Cardiac muscle cell (in vitro differentiated cells and primary cell): Measurements from ENCODE around the gene FITM1. TPM values are rescaled to one million over a fixed set of nuclear protein-coding genes. Genes with fewer than 3 reads are reported as not detected.
A peak's percentile ranks its signal among the peaks of the same experiment; 100 is the strongest.

Experiments
- DNase-seq, 2 donors: peaks; one replicate each; pipeline versions ENCODE4 v3.0.0 to v3.0.0-alpha.2; 2010 to 2017; ENCODE audit warnings: low read depth in 1 of 2, low spot score in 1 of 2
- H3K27ac ChIP-seq: fragments of 200-600 bp; sonication (generic); 2 replicates; pipeline ENCODE4 v1.5.1; 2016
- H3K27me3 ChIP-seq: fragments of 200-600 bp; sonication (generic); 2 replicates; pipeline ENCODE4 v1.6.0; 2016; ENCODE audit warnings: control low read depth
- H3K36me3 ChIP-seq: fragments of 200-600 bp; sonication (generic); 2 replicates; pipeline ENCODE4 v1.5.1; 2016; ENCODE audit warnings: control low read depth
- H3K4me1 ChIP-seq: fragments of 200-600 bp; sonication (generic); 2 replicates; pipeline ENCODE4 v1.8.1; 2017; ENCODE audit warnings: low read depth, mild to moderate bottlenecking, mixed run types
- H3K4me3 ChIP-seq: fragments of 200-600 bp; sonication (generic); 2 replicates; pipeline ENCODE4 v1.5.1; 2016; ENCODE audit warnings: mild to moderate bottlenecking
- H3K9me3 ChIP-seq: fragments of 200-600 bp; sonication (generic); 2 replicates; pipeline ENCODE4 v1.5.1; 2017; ENCODE audit warnings: low read depth, mild to moderate bottlenecking, control low read depth
- CTCF ChIP-seq: IDR thresholded peaks from 2 replicates; pipeline ENCODE4 v1.5.1; 2012; ENCODE audit warnings: low read depth, mild to moderate bottlenecking, low read length
- polyA plus RNA-seq: library from polyadenylated mRNA; unstranded; fragments of >200 nt; fragmentation: Nextera tagmentation; extraction: Ambion mirVana; gene quantifications from 2 replicates; pipeline ENCODE4 v1.2.1, GENCODE V29; 2016
- total RNA-seq: library from RNA; depleted of rRNA; stranded (reverse); fragments of >200 nt; gene quantifications from 2 replicates; pipeline ENCODE4 v1.2.3, GENCODE V29; 2016

The FITM1 gene
- total and polyA plus RNA-seq, 2 experiments from 2014 or later: 124 to 209 TPM

- H3K9me3 ChIP-seq: no peaks in the 10 kb centered on the region
- peak overlapping the region; percentile 8 for H3K4me3 ChIP-seq
- no peaks in the 10 kb centered on the region for H3K36me3 ChIP-seq
- no peak for TF ChIP-seq CTCF
- H3K27me3 ChIP-seq: no peaks in the 10 kb centered on the region
- peak overlapping the region; percentile 96 for H3K27ac ChIP-seq
- H3K4me1 ChIP-seq: peaks cover 40% of the 10 kb centered on the region
- no peak for DNase-seq
Measured at GRCh38 chr14:24132061-24132685, 1.7 kb downstream of the FITM1 start.

GRCh38 chr14:24132976-24133375 lies 2.5 kb downstream of the FITM1 start:
- DNase-seq: no peak
- Histone ChIP-seq H3K27ac (peak overlapping the region; percentile 96), H3K9me3 (no peaks in the 10 kb centered on the region), H3K27me3 (no peaks in the 10 kb centered on the region), H3K4me3 (no peak overlapping the region), H3K36me3 (peaks cover 3% of the 10 kb centered on the region), H3K4me1 (peaks cover 40% of the 10 kb centered on the region)
- TF ChIP-seq CTCF: no peak

- Histone ChIP-seq H3K27me3 (no peaks in the 10 kb centered on the region), H3K36me3 (peaks cover 11% of the 10 kb centered on the region), H3K4me1 (peaks cover 40% of the 10 kb centered on the region), H3K9me3 (no peaks in the 10 kb centered on the region), H3K4me3 (no peak overlapping the region), H3K27ac (no peak overlapping the region)
- no peak for DNase-seq
- TF ChIP-seq CTCF: no peak
Measured at GRCh38 chr14:24133735-24134134, 3.3 kb downstream of the FITM1 start.

- DNase-seq: no peak
- TF ChIP-seq CTCF: no peak
- H3K9me3 ChIP-seq: no peaks in the 10 kb centered on the region
- H3K27ac ChIP-seq: peak overlapping the region; percentile 69
- peaks cover 15% of the 10 kb centered on the region for H3K36me3 ChIP-seq
- H3K4me1 ChIP-seq: peaks cover 36% of the 10 kb centered on the region
- peak overlapping the region; percentile 63 for H3K4me3 ChIP-seq
- no peaks in the 10 kb centered on the region for H3K27me3 ChIP-seq
Measured at GRCh38 chr14:24135584-24135833, 5.0 kb downstream of the FITM1 start.

- H3K4me3 ChIP-seq: peak within 1 kb of the TSS; percentile 63
- DNase-seq: peak; percentile 91 to 96
- H3K36me3 ChIP-seq: peaks cover 15% of the 10 kb centered on the region
- H3K27ac ChIP-seq: peak within 1 kb of the TSS; percentile 69
- H3K9me3 ChIP-seq: no peaks in the 10 kb centered on the region
- no peaks in the 10 kb centered on the region for H3K27me3 ChIP-seq
- TF ChIP-seq CTCF: no peak
- H3K4me1 ChIP-seq: peaks cover 31% of the 10 kb centered on the region
Measured at GRCh38 chr14:24135834-24136683, 5.6 kb downstream of the FITM1 start, which contains the start of gene PSME1. PSME1 (plus strand) TSS chr14:24136194; CDS start chr14:24136263, 69 bp downstream.
